Measurements from ENCODE around the gene BRD1.

BRD1 gene

DNA sequence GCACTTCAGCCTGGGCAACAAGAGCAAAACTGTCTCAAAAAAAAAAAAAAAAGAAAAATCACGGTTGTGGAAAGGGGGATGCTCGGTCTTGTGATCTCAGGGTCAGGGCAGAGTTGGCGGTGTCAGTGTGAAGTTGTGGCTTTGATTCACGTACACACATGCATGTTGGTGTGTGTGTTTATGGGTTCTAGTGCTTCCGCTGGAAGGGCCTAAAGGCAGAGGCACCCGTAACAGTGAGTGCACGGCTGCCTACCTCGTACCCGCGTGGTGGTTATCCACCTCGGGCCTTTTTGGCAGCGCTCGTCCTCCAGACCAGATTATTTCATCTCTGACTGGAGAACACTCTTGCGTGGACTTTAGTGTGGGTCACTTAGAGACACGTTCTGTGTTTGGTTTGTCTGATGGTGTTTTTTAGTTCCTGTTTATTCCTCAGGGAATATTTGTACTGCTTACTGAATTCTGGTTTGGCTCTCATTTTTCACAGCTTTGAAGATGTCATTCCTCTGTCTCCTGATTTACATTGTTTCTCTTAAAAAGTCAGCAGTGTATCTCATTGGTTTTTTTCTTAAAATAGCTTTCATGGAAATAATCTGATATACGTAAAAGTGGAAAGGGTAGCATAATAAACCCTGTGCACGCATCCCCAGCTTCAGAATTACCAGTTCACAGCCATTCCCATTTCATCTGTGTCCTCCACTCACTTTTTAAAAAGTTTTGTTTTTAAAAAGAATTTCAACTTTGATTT, 41.6 kb upstream of the BRD1 start:
- no peak for TF ChIP-seq CTCF (conservative IDR thresholded peaks at IDR 0.05; ENCODE audit: low read depth)
- ChIA-PET POLR2A (ENCODE audit: low non-redundant PET) (no interaction called here), CTCF (no interaction called here)
- H3K27ac ChIP-seq: no peak overlapping the region
- no peak for DNase-seq (ENCODE audit: low spot score)

GRCh38 chr22:49867303-49868265, 39.9 kb upstream of the BRD1 start:
- ChIA-PET CTCF (no interaction called here), POLR2A (ENCODE audit: low non-redundant PET) (no interaction called here)
- DNase-seq (ENCODE audit: low spot score): no peak
- no peak for TF ChIP-seq CTCF (conservative IDR thresholded peaks at IDR 0.05; ENCODE audit: low read depth)
- no peak overlapping the region for H3K27ac ChIP-seq

- ChIA-PET CTCF (no interaction called here), POLR2A (ENCODE audit: low non-redundant PET) (no interaction called here)
- H3K27ac ChIP-seq: no peak overlapping the region
- no peak for TF ChIP-seq CTCF (conservative IDR thresholded peaks at IDR 0.05; ENCODE audit: low read depth)
- DNase-seq (ENCODE audit: low spot score): no peak
Measured at GRCh38 chr22:49866646-49867045, 39.0 kb upstream of the BRD1 start.

DNA sequence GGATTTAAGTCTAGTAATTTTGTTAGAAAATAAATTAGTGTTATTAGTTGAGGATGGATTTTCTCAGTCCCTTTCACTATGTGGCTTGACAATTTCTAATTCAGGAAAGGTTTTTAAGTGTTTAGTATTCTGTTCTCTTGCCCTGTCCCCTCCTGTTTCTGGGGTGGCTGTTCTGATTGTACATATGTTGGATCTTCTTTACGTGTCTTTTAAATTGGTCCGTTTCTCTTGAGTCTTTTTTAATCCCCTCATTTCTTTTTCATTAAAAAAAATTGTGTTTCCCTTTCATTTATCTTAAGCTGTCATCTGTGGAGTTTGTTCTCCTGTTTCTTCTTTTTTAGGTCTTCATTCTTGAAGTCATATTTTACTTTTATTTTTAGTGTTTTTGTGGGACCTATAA, 38.5 kb upstream of the BRD1 start:
- POLR2A ChIA-PET (ENCODE audit: low non-redundant PET): interaction anchor here (0.6 kb wide), 1 partner anchor 12 kb away, joined by 4 read pairs; no protein-coding TSS in a partner anchor
- TF ChIP-seq CTCF (conservative IDR thresholded peaks at IDR 0.05; ENCODE audit: low read depth): no peak
- CTCF ChIA-PET: no interaction called here
- DNase-seq (ENCODE audit: low spot score): no peak
- no peak overlapping the region for H3K27ac ChIP-seq

- DNase-seq (ENCODE audit: low spot score): no peak
- TF ChIP-seq CTCF (conservative IDR thresholded peaks at IDR 0.05; ENCODE audit: low read depth): no peak
- POLR2A ChIA-PET (ENCODE audit: low non-redundant PET): no interaction called here
- CTCF ChIA-PET: no interaction called here
- no peak overlapping the region for H3K27ac ChIP-seq
Measured at GRCh38 chr22:49865156-49865555, 37.5 kb upstream of the BRD1 start.

DNA sequence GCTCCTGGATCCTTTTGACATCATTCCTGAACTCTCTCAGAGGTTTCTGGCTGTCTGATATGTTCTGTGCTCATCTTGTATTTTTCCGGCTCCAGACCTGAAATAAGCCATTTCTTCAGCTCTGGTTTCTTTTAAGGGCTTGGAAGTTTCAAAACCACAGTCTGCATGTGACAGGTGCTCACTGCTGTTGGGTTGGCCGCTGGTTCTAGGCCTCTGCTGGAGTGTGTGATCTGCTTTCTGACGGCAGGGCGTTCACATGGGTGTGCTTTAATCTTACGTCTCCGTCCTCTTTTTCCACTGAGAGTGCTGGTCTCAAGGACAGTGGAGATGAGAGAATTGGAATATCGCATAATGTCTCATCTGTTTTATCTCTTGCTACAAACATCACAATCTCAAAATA, 36.3 kb upstream of the BRD1 start:
- TF ChIP-seq CTCF (conservative IDR thresholded peaks at IDR 0.05; ENCODE audit: low read depth): no peak
- DNase-seq (ENCODE audit: low spot score): no peak
- H3K27ac ChIP-seq: no peak overlapping the region
- ChIA-PET CTCF (no interaction called here), POLR2A (ENCODE audit: low non-redundant PET) (no interaction called here)
